ES-I3 (cell line): ENCODE measurements around the gene BTBD16.

ENCODE experiments used
- H3K36me3 ChIP-seq: 2 replicates; pipeline ENCODE4 v1.6.1; 2013; ENCODE audit warnings: mild to moderate bottlenecking, low read length, control low read depth, moderate library complexity; ENCODE audit not compliant: insufficient read depth
- H3K4me1 ChIP-seq: 2 replicates; pipeline ENCODE4 v1.6.1; 2013; ENCODE audit warnings: mild to moderate bottlenecking, control low read depth, low read length; ENCODE audit not compliant: insufficient read depth
- H3K9ac ChIP-seq: 2 replicates; pipeline ENCODE4 v1.6.1; 2013; ENCODE audit warnings: low read depth, mild to moderate bottlenecking, low read length, moderate library complexity
- H3K9me3 ChIP-seq: 2 replicates; pipeline ENCODE4 v1.6.1; 2013; ENCODE audit warnings: mild to moderate bottlenecking, low read length, moderate library complexity; ENCODE audit not compliant: control insufficient read depth, insufficient read depth

BTBD16 gene

GRCh38 chr10:122374859-122375678 is 104.0 kb downstream of the BTBD16 start:
- H3K9me3 ChIP-seq = no peaks in the 10 kb centered on the region
- H3K36me3 ChIP-seq = no peaks in the 10 kb centered on the region
- H3K9ac ChIP-seq = peak overlapping the region; percentile 81
- no peaks in the 10 kb centered on the region for H3K4me1 ChIP-seq

- no peaks in the 10 kb centered on the region for H3K9me3 ChIP-seq
- peak overlapping the region; percentile 81 for H3K9ac ChIP-seq
- H3K4me1 ChIP-seq = no peaks in the 10 kb centered on the region
- no peaks in the 10 kb centered on the region for H3K36me3 ChIP-seq
Observed at GRCh38 chr10:122375679-122376160, 104.6 kb downstream of the BTBD16 start.

DNA sequence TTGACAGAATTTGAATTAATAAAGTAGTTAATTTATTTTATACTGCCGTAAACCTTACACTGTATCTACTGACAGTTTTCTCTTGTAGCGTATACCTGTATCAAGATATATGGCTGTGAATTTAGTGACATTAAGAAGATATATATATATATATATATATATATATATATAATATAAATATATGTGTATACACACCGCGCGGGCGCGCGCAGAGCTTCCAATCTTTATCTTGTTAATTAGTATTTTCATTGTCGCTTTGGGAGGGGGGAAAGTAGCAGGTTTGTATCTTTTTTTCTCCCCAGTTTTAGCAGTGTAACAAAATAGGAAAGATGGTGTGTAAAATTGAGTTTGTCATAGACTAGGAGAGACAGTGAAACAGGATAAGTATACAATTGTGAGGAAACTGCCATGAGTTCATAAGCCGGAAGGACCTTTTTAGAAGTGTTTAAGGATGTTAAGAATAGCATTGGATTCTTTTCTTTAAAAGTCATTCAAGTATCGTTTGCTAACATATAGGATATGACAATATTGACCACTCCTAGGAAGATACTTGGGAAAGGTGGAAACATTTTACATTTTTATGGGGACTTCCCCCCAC is 105.4 kb downstream of the BTBD16 start:
- no peak overlapping the region; the same call in 1 of the 2 replicates for H3K9ac ChIP-seq
- no peaks in the 10 kb centered on the region for H3K4me1 ChIP-seq
- no peaks in the 10 kb centered on the region for H3K36me3 ChIP-seq
- H3K9me3 ChIP-seq = no peaks in the 10 kb centered on the region

DNA sequence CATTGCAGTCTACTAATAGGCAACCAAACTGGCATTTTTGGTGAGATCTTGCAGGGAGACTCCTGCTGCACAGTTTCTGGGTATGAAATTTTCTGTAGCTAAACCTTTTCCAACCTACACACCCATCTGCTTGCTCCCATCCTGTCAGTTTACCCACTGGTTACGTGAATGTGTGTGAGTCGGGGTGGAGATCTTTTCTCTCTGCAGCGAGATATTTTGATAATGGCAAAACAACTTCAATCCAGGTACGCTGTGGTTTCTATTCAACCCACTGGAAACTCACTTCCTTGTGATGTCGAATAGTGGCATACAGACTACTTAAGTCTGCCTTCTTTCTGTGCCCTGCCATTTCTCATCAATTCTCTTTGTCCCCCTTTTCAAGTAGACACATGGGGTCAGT is 107.9 kb downstream of the BTBD16 start:
- no peaks in the 10 kb centered on the region for H3K9me3 ChIP-seq
- no peaks in the 10 kb centered on the region for H3K36me3 ChIP-seq
- no peaks in the 10 kb centered on the region for H3K4me1 ChIP-seq
- no peak overlapping the region for H3K9ac ChIP-seq

DNA sequence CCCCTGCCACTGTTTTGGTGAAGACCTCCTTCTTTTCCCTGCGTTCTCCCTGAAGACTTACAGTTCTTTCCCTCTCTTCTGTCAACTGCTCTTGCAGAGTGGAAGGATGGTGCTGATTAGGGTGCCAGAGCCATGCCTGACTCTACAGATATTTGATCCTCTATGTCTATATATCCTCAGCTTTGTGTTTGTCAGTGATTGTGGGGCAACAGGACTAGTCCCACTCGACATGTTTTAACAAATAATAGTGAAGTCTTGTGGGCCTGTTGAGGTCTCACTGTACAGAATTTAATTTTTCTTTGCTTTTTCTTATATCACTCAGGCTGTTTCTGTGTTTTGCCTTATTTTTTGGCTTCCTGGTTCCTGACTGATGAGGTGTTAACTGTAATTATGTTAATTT is 108.4 kb downstream of the BTBD16 start:
- Histone ChIP-seq H3K9ac (no peak overlapping the region), H3K9me3 (no peaks in the 10 kb centered on the region), H3K4me1 (no peaks in the 10 kb centered on the region), H3K36me3 (no peaks in the 10 kb centered on the region)

- Histone ChIP-seq H3K4me1 (no peaks in the 10 kb centered on the region), H3K9me3 (no peaks in the 10 kb centered on the region), H3K36me3 (no peaks in the 10 kb centered on the region), H3K9ac (no peak overlapping the region)
Observed at GRCh38 chr10:122380703-122381102, 109.6 kb downstream of the BTBD16 start.

GRCh38 chr10:122381680-122382079 is 110.6 kb downstream of the BTBD16 start:
- Histone ChIP-seq H3K36me3 (no peaks in the 10 kb centered on the region), H3K9ac (no peak overlapping the region), H3K4me1 (no peaks in the 10 kb centered on the region), H3K9me3 (no peaks in the 10 kb centered on the region)

GRCh38 chr10:122386514-122386913 is 115.4 kb downstream of the BTBD16 start:
- Histone ChIP-seq H3K36me3 (no peaks in the 10 kb centered on the region), H3K9me3 (no peaks in the 10 kb centered on the region), H3K4me1 (no peaks in the 10 kb centered on the region)

DNA sequence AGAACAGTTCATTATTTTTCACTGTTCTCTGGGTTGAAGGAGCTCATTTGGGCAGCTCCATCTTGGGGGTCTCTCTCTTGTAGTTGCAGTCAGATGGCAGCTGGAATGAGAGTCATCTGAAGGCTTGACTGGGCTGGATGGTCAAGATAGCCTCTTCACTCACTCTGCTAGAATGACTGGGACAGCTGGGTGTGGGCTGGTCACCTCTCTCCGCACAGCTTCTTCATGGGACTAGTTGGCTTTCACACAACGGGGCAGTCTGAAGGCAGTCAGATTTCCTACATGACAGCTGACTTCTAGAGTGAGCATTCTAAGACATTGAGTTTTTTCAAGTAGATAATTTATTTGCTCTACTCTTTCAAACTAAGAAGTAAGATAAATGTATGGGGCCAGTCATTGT is 116.5 kb downstream of the BTBD16 start:
- Histone ChIP-seq H3K9me3 (no peaks in the 10 kb centered on the region), H3K4me1 (no peaks in the 10 kb centered on the region), H3K36me3 (no peaks in the 10 kb centered on the region), H3K9ac (no peak overlapping the region)

More at GRCh38 chr10:122386514-122386913, 115.4 kb downstream of the BTBD16 start:
- no peak overlapping the region for H3K9ac ChIP-seq
